Spleen (tissue), 7 donors: ENCODE data around the gene CCDC177.

ENCODE experiments used
- POLR2A ChIP-seq, 3 donors: fragments of 450-650 bp; IDR thresholded peaks; one replicate each; pipeline ENCODE4 v1.5.1; 2017; ENCODE audit warnings: antibody characterized with exemption in 3 of 3, mild to moderate bottlenecking in 1 of 3
- POLR2AphosphoS5 ChIP-seq, 3 donors: sonication (generic); formaldehyde crosslinking; IDR thresholded peaks; one replicate each; pipeline ENCODE4 v1.5.1; 2017; ENCODE audit warnings: antibody characterized with exemption in 3 of 3
- TF ChIP-seq, protein P1 (sequence below), 11 experiments: fragments of 200-600 bp in 7 of 11; fragments of 450-650 bp in 4 of 11; sonication (generic) in 4 of 11; IDR thresholded peaks in 8 of 11; conservative IDR thresholded peaks in 3 of 11; 1 replicate in 7 of 11; 2 replicates in 4 of 11; pipeline versions ENCODE4 v1.4.0 to v1.8.0; 2016 to 2021; ENCODE audit warnings: antibody characterized with exemption in 11 of 11, inconsistent platforms in 4 of 11, mild to moderate bottlenecking in 1 of 11
- donor health status: DM: no; HTN: no; CAD: no; lungs with moderate emphysema.
- donor health status: DM: no; HTN: no; CAD: no.
- donor health status: DM: no; HTN: no; CAD: no.

DNA sequence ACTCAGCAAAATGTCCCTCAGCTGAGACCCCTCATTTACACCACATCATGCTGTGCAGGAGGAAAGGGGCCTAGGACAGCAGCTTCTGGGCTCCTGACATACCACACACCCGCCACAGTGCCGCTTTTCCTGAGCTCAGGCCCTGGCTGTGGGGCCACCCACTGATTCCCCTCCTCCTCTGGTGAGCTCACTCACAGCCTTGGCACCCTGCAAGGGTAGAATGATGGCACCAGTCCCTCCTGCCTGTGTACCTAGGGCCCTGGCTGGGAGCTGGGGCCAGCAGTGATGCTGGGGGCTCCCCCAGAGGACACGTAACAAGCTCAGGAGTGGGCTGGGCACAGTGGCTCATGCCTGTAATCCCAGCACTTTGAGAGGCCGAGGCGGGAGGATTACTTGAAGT lies 45.7 kb downstream of the CCDC177 start:
- TF ChIP-seq POLR2A (IDR thresholded peaks at IDR 0.05): no peak
- no peak for TF ChIP-seq POLR2AphosphoS5 (IDR thresholded peaks at IDR 0.05)
- TF ChIP-seq, protein P1, sequence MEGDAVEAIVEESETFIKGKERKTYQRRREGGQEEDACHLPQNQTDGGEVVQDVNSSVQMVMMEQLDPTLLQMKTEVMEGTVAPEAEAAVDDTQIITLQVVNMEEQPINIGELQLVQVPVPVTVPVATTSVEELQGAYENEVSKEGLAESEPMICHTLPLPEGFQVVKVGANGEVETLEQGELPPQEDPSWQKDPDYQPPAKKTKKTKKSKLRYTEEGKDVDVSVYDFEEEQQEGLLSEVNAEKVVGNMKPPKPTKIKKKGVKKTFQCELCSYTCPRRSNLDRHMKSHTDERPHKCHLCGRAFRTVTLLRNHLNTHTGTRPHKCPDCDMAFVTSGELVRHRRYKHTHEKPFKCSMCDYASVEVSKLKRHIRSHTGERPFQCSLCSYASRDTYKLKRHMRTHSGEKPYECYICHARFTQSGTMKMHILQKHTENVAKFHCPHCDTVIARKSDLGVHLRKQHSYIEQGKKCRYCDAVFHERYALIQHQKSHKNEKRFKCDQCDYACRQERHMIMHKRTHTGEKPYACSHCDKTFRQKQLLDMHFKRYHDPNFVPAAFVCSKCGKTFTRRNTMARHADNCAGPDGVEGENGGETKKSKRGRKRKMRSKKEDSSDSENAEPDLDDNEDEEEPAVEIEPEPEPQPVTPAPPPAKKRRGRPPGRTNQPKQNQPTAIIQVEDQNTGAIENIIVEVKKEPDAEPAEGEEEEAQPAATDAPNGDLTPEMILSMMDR (IDR thresholded peaks at IDR 0.05 in 8 of 11, conservative IDR thresholded peaks at IDR 0.05 in 3 of 11): no peak
